Transverse colon (tissue), 4 donors: ENCODE results near the gene PHF21B. TPM values are rescaled to one million over a fixed set of nuclear protein-coding genes. Genes with fewer than 3 reads are reported as not detected.

Experiments used
- DNase-seq: peaks from one replicate; pipeline ENCODE4 v3.0.0-alpha.2; 2019
- H3K27ac ChIP-seq, 4 donors: fragments of 200-600 bp; sonication (generic); 2 replicates each; pipeline ENCODE4 v1.5.1; 2016 to 2018; ENCODE audit warnings: inconsistent platforms in 4 of 4
- H3K27me3 ChIP-seq: fragments of 200-600 bp; sonication (generic); 2 replicates; pipeline ENCODE4 v1.5.1; 2017; ENCODE audit warnings: inconsistent platforms
- H3K36me3 ChIP-seq, 4 donors: fragments of 200-600 bp; sonication (generic); 2 replicates each; pipeline ENCODE4 v1.5.1; 2017 to 2019; ENCODE audit warnings: inconsistent platforms in 4 of 4
- H3K4me1 ChIP-seq, 4 donors: fragments of 200-600 bp; sonication (generic); 2 replicates each; pipeline ENCODE4 v1.5.1; 2017 to 2020; ENCODE audit warnings: inconsistent platforms in 4 of 4
- H3K4me3 ChIP-seq, 4 donors: fragments of 200-600 bp; sonication (generic); 1 replicate in 1 of 4; 2 replicates in 3 of 4; pipeline versions ENCODE4 v1.5.1 to v1.6.1; 2017 to 2019; ENCODE audit warnings: inconsistent platforms in 4 of 4
- H3K9me3 ChIP-seq, 2 donors: fragments of 200-600 bp; sonication (generic); 2 replicates each; pipeline ENCODE4 v1.5.1; 2017 to 2019; ENCODE audit warnings: inconsistent platforms in 2 of 2
- CTCF ChIP-seq, 5 experiments: fragments of 200-600 bp in 3 of 5; fragments of 450-650 bp in 2 of 5; sonication (generic) in 3 of 5; IDR thresholded peaks; 1 replicate in 2 of 5; 2 replicates in 3 of 5; pipeline ENCODE4 v1.5.1; 2016 to 2017; ENCODE audit warnings: antibody characterized with exemption in 5 of 5, inconsistent platforms in 3 of 5, mild to moderate bottlenecking in 2 of 5, moderate library complexity in 1 of 5
- EP300 ChIP-seq: sonication (generic); formaldehyde crosslinking; IDR thresholded peaks from one replicate; pipeline ENCODE4 v1.6.1; 2017; ENCODE audit warnings: antibody characterized with exemption, low read depth
- POLR2A ChIP-seq: fragments of 450-650 bp; IDR thresholded peaks from one replicate; pipeline ENCODE4 v1.6.1; 2016; ENCODE audit warnings: antibody characterized with exemption, mild to moderate bottlenecking, moderate library complexity
- POLR2AphosphoS5 ChIP-seq, 3 donors: sonication (generic); formaldehyde crosslinking; IDR thresholded peaks; one replicate each; pipeline ENCODE4 v1.6.1; 2016; ENCODE audit warnings: antibody characterized with exemption in 3 of 3
- WGBS, 2 donors: methylation state at CpG; one replicate each; pipeline ENCODE4 v1.1.5; 2018; ENCODE audit warnings: low coverage in 1 of 2; 5-methylcytosine and 5-hydroxymethylcytosine counted together
- in situ Hi-C, 4 donors: fragments of 200-750 bp; cut with MboI; loops; one replicate each; pipeline versions ENCODE4 v1.15.0 to v1.15.1; 2017; ENCODE audit warnings: low sequenced_read_pairs in 3 of 4, low pct_ligation_motif_present in 1 of 4, low pct_unique_long_range_greater_than_20kb in 1 of 4
- intact Hi-C: fragments of 100-400 bp; cut with DNase I; formaldehyde crosslinking; loops from one replicate; pipeline ENCODE4 v1.15.1; 2023; ENCODE audit warnings: low total_unique reads
- total RNA-seq, 4 donors: library from RNA; depleted of rRNA; stranded (reverse); fragments of >200 nt; gene quantifications; one replicate each; pipeline ENCODE4 v1.1.0, GENCODE V29; 2016

Gene PHF21B
- total RNA-seq, 4 donors from 2014 or later, result not detected

GRCh38 chr22:44928136-44928463, 81.7 kb downstream of the PHF21B start:
- Histone ChIP-seq H3K36me3 (no peaks in the 10 kb centered on the region), H3K9me3 (no peaks in the 10 kb centered on the region), H3K4me3 (no peak overlapping the region), H3K27me3 (no peaks in the 10 kb centered on the region), H3K27ac (no peak overlapping the region), H3K4me1 (no peaks in the 10 kb centered on the region)
- DNase-seq, result no peak
- WGBS, 2 donors, result 70 to 80% methylated on average over 1 to 11 of the region's 11 CpGs
- in situ Hi-C loops, result no loop called here
- TF ChIP-seq EP300, result no peak
- TF ChIP-seq POLR2AphosphoS5 (IDR thresholded peaks at IDR 0.05), result no peak
- TF ChIP-seq POLR2A, result no peak
- TF ChIP-seq CTCF (IDR thresholded peaks at IDR 0.05), result no peak
- intact Hi-C loops, result no loop called here

- 40 to 41% methylated on average over 2 to 18 of the region's 18 CpGs for WGBS, 2 donors
- no peak for DNase-seq
- Histone ChIP-seq H3K4me3 (no peak overlapping the region), H3K27me3 (no peaks in the 10 kb centered on the region), H3K36me3 (no peaks in the 10 kb centered on the region), H3K9me3 (no peaks in the 10 kb centered on the region), H3K4me1 (no peaks in the 10 kb centered on the region), H3K27ac (no peak overlapping the region)
- intact Hi-C loops (no loop called here), in situ Hi-C loops (no loop called here)
- TF ChIP-seq POLR2A (no peak), POLR2AphosphoS5 (IDR thresholded peaks at IDR 0.05) (no peak), EP300 (no peak), CTCF (IDR thresholded peaks at IDR 0.05) (no peak)
These were observed 82.2 kb downstream of the PHF21B start for GRCh38 chr22:44927463-44928135.

- Histone ChIP-seq H3K27ac (no peak overlapping the region), H3K4me1 (no peaks in the 10 kb centered on the region), H3K9me3 (no peaks in the 10 kb centered on the region), H3K4me3 (no peak overlapping the region), H3K27me3 (no peaks in the 10 kb centered on the region), H3K36me3 (no peaks in the 10 kb centered on the region)
- WGBS, 2 donors, result 80 to 84% methylated on average over 7 to 23 of the region's 32 CpGs
- intact Hi-C loops (no loop called here), in situ Hi-C loops (no loop called here)
- no peak for DNase-seq
- no peak for TF ChIP-seq POLR2AphosphoS5 (IDR thresholded peaks at IDR 0.05)
- TF ChIP-seq EP300, result no peak
- no peak for TF ChIP-seq POLR2A
- no peak for TF ChIP-seq CTCF (IDR thresholded peaks at IDR 0.05)
These were observed 83.1 kb downstream of the PHF21B start for GRCh38 chr22:44926491-44927415.

GRCh38 chr22:44926124-44926475, 83.7 kb downstream of the PHF21B start:
- TF ChIP-seq EP300 (no peak), CTCF (IDR thresholded peaks at IDR 0.05) (no peak), POLR2A (no peak), POLR2AphosphoS5 (IDR thresholded peaks at IDR 0.05) (no peak)
- H3K27ac ChIP-seq, result no peak overlapping the region
- H3K4me3 ChIP-seq, result no peak overlapping the region
- 90% methylated on average over 11 of the region's 11 CpGs; no CpG with 5 or more reads in 1 of the 2 donors for WGBS, 2 donors
- intact Hi-C loops, result no loop called here
- H3K36me3 ChIP-seq, result no peaks in the 10 kb centered on the region
- in situ Hi-C loops, result no loop called here
- DNase-seq, result no peak
- H3K9me3 ChIP-seq, result no peaks in the 10 kb centered on the region
- H3K27me3 ChIP-seq, result no peaks in the 10 kb centered on the region
- H3K4me1 ChIP-seq, result no peaks in the 10 kb centered on the region
